HepG2 (cell line): Measurements from ENCODE around the gene DUS1L. TPM values are rescaled to one million over a fixed set of nuclear protein-coding genes. Genes with fewer than 3 reads are reported as not detected.
A peak's percentile ranks its signal among the peaks of the same experiment; 100 is the strongest.

Source experiments
- ARNT ChIP-seq: fragments of 450-650 bp; IDR thresholded peaks from 2 replicates; pipeline ENCODE4 v1.6.1; 2017
- ATAD3A ChIP-seq: sonication (generic); formaldehyde crosslinking; IDR thresholded peaks from 2 replicates; pipeline ENCODE4 v1.4.0; 2020; ENCODE audit warnings: missing genetic modification reagents
- BCL6 ChIP-seq: IDR thresholded peaks from 2 replicates; pipeline ENCODE4 v1.6.1; 2016; ENCODE audit warnings: missing genetic modification reagents, missing compliant biosample characterization
- CBX5 ChIP-seq: sonication (generic); formaldehyde crosslinking; IDR thresholded peaks from 2 replicates; pipeline ENCODE4 v1.4.0; 2020; ENCODE audit warnings: missing genetic modification reagents, borderline replicate concordance
- CHCHD3 ChIP-seq: sonication (generic); formaldehyde crosslinking; IDR thresholded peaks from 2 replicates; pipeline ENCODE4 v1.8.0; 2022; ENCODE audit warnings: mild to moderate bottlenecking, missing genetic modification reagents, moderate library complexity
- DMAP1 ChIP-seq: IDR thresholded peaks from 2 replicates; pipeline ENCODE4 v1.6.1; 2016
- EEA1 ChIP-seq: sonication (generic); formaldehyde crosslinking; IDR thresholded peaks from 2 replicates; pipeline ENCODE4 v1.5.1; 2020; ENCODE audit warnings: mild to moderate bottlenecking, missing genetic modification reagents, borderline replicate concordance
- ELK4 ChIP-seq: sonication (generic); formaldehyde crosslinking; IDR thresholded peaks from 2 replicates; pipeline ENCODE4 v1.9.0; 2021; ENCODE audit warnings: missing genetic modification reagents, borderline replicate concordance
- MAFG ChIP-seq: sonication (generic); formaldehyde crosslinking; IDR thresholded peaks from 2 replicates; pipeline ENCODE4 v1.5.1; 2020; ENCODE audit warnings: mild to moderate bottlenecking, missing genetic modification reagents
- MBNL3 ChIP-seq: fragments of 250-450 bp; sonication (Bioruptor Pico); conservative IDR thresholded peaks from 2 replicates; pipeline ENCODE4 v1.8.0; 2022; ENCODE audit warnings: mild to moderate bottlenecking, inconsistent platforms
- NCOR1 ChIP-seq: fragments of 200-600 bp; sonication (generic); IDR thresholded peaks from 2 replicates; pipeline ENCODE4 v1.7.0; 2017; ENCODE audit warnings: antibody characterized with exemption, low read length, borderline replicate concordance
- NFE2 ChIP-seq: sonication (generic); formaldehyde crosslinking; IDR thresholded peaks from 2 replicates; pipeline ENCODE4 v1.4.0; 2020; ENCODE audit warnings: missing genetic modification reagents
- NFKB2 ChIP-seq: sonication (generic); formaldehyde crosslinking; IDR thresholded peaks from 2 replicates; pipeline ENCODE4 v1.4.0; 2020; ENCODE audit warnings: missing genetic modification reagents, borderline replicate concordance
- NR2F2 ChIP-seq: IDR thresholded peaks from 2 replicates; pipeline ENCODE4 v1.6.1; 2012; ENCODE audit warnings: low read depth, inconsistent platforms, borderline replicate concordance
- RARA ChIP-seq: IDR thresholded peaks from 2 replicates; pipeline ENCODE4 v1.6.1; 2016; ENCODE audit warnings: missing genetic modification reagents, missing compliant biosample characterization
- RBFOX2 ChIP-seq: fragments of 200-400 bp; formaldehyde crosslinking; IDR thresholded peaks from 2 replicates; pipeline ENCODE4 v1.6.1; 2017; ENCODE audit warnings: low read depth, mild to moderate bottlenecking, low read length
- SIN3B ChIP-seq: fragments of 150-350 bp; IDR thresholded peaks from 2 replicates; pipeline ENCODE4 v1.6.1; 2014; ENCODE audit warnings: low read length
- TCF7 ChIP-seq: sonication (generic); IDR thresholded peaks from 2 replicates; pipeline ENCODE4 v1.6.1; 2016; ENCODE audit warnings: antibody characterized with exemption, low read depth
- TMF1 ChIP-seq: sonication (generic); formaldehyde crosslinking; IDR thresholded peaks from 2 replicates; pipeline ENCODE4 v1.8.1; 2022; ENCODE audit warnings: low read depth, missing genetic modification reagents
- ZFP36 ChIP-seq: fragments of 150-350 bp; IDR thresholded peaks from 2 replicates; pipeline ENCODE4 v1.6.1; 2018; ENCODE audit warnings: borderline replicate concordance, low read length, low read depth; ENCODE audit not compliant: partially characterized antibody
- ZFP82 ChIP-seq: sonication (generic); formaldehyde crosslinking; IDR thresholded peaks from 2 replicates; pipeline ENCODE4 v1.5.1; 2020; ENCODE audit warnings: mild to moderate bottlenecking, missing genetic modification reagents, borderline replicate concordance
- ZNF12 ChIP-seq: sonication (generic); formaldehyde crosslinking; IDR thresholded peaks from 2 replicates; pipeline ENCODE4 v1.5.0; 2020; ENCODE audit warnings: missing genetic modification reagents
- ZNF160 ChIP-seq: sonication (generic); formaldehyde crosslinking; IDR thresholded peaks from 2 replicates; pipeline ENCODE4 v1.8.0; 2022; ENCODE audit warnings: mild to moderate bottlenecking, inconsistent platforms, missing genetic modification reagents
- ZNF333 ChIP-seq: sonication (generic); formaldehyde crosslinking; IDR thresholded peaks from 2 replicates; pipeline ENCODE4 v1.4.0; 2020; ENCODE audit warnings: mild to moderate bottlenecking, missing genetic modification reagents, borderline replicate concordance
- ZNF510 ChIP-seq: sonication (generic); formaldehyde crosslinking; IDR thresholded peaks from 2 replicates; pipeline ENCODE4 v1.4.0; 2020; ENCODE audit warnings: low read depth, mild to moderate bottlenecking, missing genetic modification reagents
- ZNF615 ChIP-seq: sonication (generic); formaldehyde crosslinking; IDR thresholded peaks from 2 replicates; pipeline ENCODE4 v1.5.0; 2020; ENCODE audit warnings: mild to moderate bottlenecking, missing genetic modification reagents, borderline replicate concordance
- ZNF75D ChIP-seq: sonication (generic); formaldehyde crosslinking; IDR thresholded peaks from 2 replicates; pipeline ENCODE4 v1.8.1; 2023; ENCODE audit warnings: missing genetic modification reagents, mild to moderate bottlenecking, borderline replicate concordance
- polyA plus RNA-seq, 8 experiments: library from polyadenylated mRNA; depleted of rRNA in 3 of 8; stranded (reverse) in 7 of 8; unstranded in 1 of 8; fragments of >200 nt; fragmentation: Illumina TruSeq in 4 of 8; extraction: Trizol in 4 of 8; gene quantifications; 2 replicates each; pipeline versions ENCODE4 v1.2.1 to v1.2.3, GENCODE V29; 2011 to 2016; ENCODE audit warnings: low read depth in 4 of 8, missing spikeins in 1 of 8, mixed read lengths in 1 of 8; ENCODE audit not compliant: insufficient read depth in 1 of 8
- total RNA-seq, 5 experiments: library from RNA; depleted of rRNA; stranded (reverse); fragments of >200 nt; fragmentation: Illumina TruSeq; extraction: Trizol; gene quantifications; 2 replicates each; pipeline ENCODE4 v1.2.3, GENCODE V29; 2016; ENCODE audit warnings: low read depth in 1 of 5
- TF ChIP-seq, protein P1 (sequence below): sonication (generic); formaldehyde crosslinking; IDR thresholded peaks from 2 replicates; pipeline ENCODE4 v1.4.0; 2020; ENCODE audit warnings: missing genetic modification reagents, low read depth, mild to moderate bottlenecking, borderline replicate concordance
- TF ChIP-seq, protein P2 (sequence below): sonication (generic); formaldehyde crosslinking; IDR thresholded peaks from 2 replicates; pipeline ENCODE4 v1.9.0; 2021; ENCODE audit warnings: missing genetic modification reagents, borderline replicate concordance

Gene DUS1L
- total and polyA plus RNA-seq, 2 of the 13 experiments (the other 11 are each of a cell fraction or from before 2014, with no cell fraction given) = 81.0 to 109 TPM

DNA sequence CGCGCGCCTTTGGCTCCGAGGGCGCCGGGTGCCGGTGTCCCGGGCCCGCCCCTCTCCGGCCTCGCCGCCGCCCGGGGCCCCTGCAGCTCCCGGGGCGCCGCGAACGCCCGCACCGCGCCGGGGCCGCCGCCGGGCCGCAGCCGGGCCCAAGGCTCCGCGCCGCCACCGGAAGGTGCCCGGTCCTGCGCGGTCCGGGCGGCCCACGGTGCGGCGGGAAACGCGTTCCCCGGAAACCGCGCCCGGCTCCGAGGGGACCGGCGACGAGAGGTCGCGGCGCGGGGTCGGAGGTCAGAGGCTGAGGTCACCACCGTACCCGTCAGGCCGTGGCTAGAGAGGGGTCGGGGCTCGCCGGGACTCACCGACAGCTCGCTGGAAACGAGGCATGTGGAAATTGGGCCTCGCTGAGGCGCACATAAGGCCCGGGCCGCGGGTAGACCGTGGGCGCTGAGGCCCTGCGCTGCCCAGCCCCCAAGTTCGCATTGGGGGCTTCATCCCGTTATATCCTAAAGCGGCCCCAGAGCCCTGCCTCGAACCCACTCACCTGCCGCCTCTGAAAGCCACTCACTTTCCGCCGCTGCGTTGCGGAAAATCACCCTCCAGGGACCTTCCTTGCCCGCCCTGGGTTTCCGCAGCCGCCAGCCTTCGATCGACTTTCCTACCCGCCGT, at the start of gene DUS1L (continued):
- TF ChIP-seq ZNF12 (CRISPR knock-in tag) (peak; percentile 86), ZFP82 (no peak; the same call in 1 of the 2 replicates), NFKB2 (CRISPR knock-in tag) (no peak), ZNF75D (CRISPR knock-in tag) (peak; percentile 63; the same call in 1 of the 2 replicates), NR2F2 (peak; percentile 95), ZNF510 (CRISPR knock-in tag) (0 out of 2 replicates have a peak, but pooled peaks have one; percentile 30), TMF1 (CRISPR knock-in tag) (peak; percentile 90; the same call in 1 of the 2 replicates), ELK4 (CRISPR knock-in tag) (no peak), EEA1 (CRISPR knock-in tag) (peak; percentile 95), BCL6 (peak; percentile 75), MAFG (CRISPR knock-in tag) (no peak), CBX5 (peak; percentile 94), ZNF160 (peak; percentile 95), TCF7 (no peak), DMAP1 (CRISPR knock-in tag) (peak; percentile 81), ARNT (no peak), ZFP36 (no peak), ATAD3A (CRISPR knock-in tag) (no peak), MBNL3 (no peak), NCOR1 (no peak), RBFOX2 (peak; percentile 78), NFE2 (CRISPR knock-in tag) (0 out of 2 replicates have a peak, but pooled peaks have one; percentile 27), CHCHD3 (CRISPR knock-in tag) (no peak), ZNF615 (0 out of 2 replicates have a peak, but pooled peaks have one; percentile 37), SIN3B (peak; percentile 86), RARA (CRISPR knock-in tag) (peak; percentile 73), ZNF333 (CRISPR knock-in tag) (no peak)
- TF ChIP-seq, protein P1, sequence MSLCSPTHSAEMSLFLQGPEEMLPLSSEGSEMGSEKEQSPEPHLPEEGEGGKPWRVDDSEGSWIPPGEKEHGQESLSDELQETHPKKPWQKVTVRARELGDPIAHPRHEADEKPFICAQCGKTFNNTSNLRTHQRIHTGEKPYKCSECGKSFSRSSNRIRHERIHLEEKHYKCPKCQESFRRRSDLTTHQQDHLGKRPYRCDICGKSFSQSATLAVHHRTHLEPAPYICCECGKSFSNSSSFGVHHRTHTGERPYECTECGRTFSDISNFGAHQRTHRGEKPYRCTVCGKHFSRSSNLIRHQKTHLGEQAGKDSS (CRISPR knock-in tag) = peak; percentile 98; the same call in 1 of the 2 replicates
- TF ChIP-seq, protein P2, sequence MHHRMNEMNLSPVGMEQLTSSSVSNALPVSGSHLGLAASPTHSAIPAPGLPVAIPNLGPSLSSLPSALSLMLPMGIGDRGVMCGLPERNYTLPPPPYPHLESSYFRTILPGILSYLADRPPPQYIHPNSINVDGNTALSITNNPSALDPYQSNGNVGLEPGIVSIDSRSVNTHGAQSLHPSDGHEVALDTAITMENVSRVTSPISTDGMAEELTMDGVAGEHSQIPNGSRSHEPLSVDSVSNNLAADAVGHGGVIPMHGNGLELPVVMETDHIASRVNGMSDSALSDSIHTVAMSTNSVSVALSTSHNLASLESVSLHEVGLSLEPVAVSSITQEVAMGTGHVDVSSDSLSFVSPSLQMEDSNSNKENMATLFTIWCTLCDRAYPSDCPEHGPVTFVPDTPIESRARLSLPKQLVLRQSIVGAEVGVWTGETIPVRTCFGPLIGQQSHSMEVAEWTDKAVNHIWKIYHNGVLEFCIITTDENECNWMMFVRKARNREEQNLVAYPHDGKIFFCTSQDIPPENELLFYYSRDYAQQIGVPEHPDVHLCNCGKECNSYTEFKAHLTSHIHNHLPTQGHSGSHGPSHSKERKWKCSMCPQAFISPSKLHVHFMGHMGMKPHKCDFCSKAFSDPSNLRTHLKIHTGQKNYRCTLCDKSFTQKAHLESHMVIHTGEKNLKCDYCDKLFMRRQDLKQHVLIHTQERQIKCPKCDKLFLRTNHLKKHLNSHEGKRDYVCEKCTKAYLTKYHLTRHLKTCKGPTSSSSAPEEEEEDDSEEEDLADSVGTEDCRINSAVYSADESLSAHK (CRISPR knock-in tag) = peak; percentile 48; the same call in 1 of the 2 replicates
